T-helper 17 cell (primary cell): ENCODE results near the gene DLD. TPM values are rescaled to one million over a fixed set of nuclear protein-coding genes. Genes with fewer than 3 reads are reported as not detected.

ENCODE experiments used
- ATAC-seq: fragments of 150-1000 bp; cut with Tn5 transposase; 2 replicates; pipeline ENCODE4 v1.10.0; 2021; ENCODE audit warnings: mild to moderate bottlenecking, moderate library complexity
- DNase-seq, 3 donors: peaks; one replicate each; pipeline versions ENCODE4 v3.0.0 to v3.0.0-alpha.2; 2020 to 2021
- H3K9me3 ChIP-seq: one replicate; pipeline ENCODE4 v1.7.0; 2013; ENCODE audit warnings: low read length, mild to moderate bottlenecking; ENCODE audit not compliant: control insufficient read depth, poor library complexity, severe bottlenecking
- H3K27ac Mint-ChIP-seq: one replicate; pipeline ENCODE4 v1.8.0; 2022; ENCODE audit warnings: mild to moderate bottlenecking, moderate library complexity, mixed read lengths
- H3K27me3 Mint-ChIP-seq: one replicate; pipeline ENCODE4 v1.8.0; 2022; ENCODE audit warnings: mixed read lengths
- H3K36me3 Mint-ChIP-seq: one replicate; pipeline ENCODE4 v1.8.0; 2022; ENCODE audit warnings: low read depth, mixed read lengths
- H3K4me1 Mint-ChIP-seq: one replicate; pipeline ENCODE4 v1.8.0; 2022; ENCODE audit warnings: mild to moderate bottlenecking, mixed read lengths
- H3K4me3 Mint-ChIP-seq: one replicate; pipeline ENCODE4 v1.8.0; 2022; ENCODE audit warnings: mild to moderate bottlenecking, moderate library complexity, mixed read lengths
- total RNA-seq, 4 donors: library from RNA in 2 of 4; stranded (reverse) in 2 of 4; gene quantifications; one replicate each; pipeline ENCODE4 v1.2.3 and lab custom pipeline; 2022 to 2026

DLD gene
- total RNA-seq, 2 donors from 2014 or later, result 49.4 to 64.5 TPM

- H3K4me1 Mint-ChIP-seq, result peaks cover 2% of the 10 kb centered on the region
- H3K9me3 ChIP-seq, result no peaks in the 10 kb centered on the region
- H3K27ac Mint-ChIP-seq, result no peak overlapping the region
- ATAC-seq (no peak), DNase-seq (no peak)
- peaks cover 63% of the 10 kb centered on the region for H3K27me3 Mint-ChIP-seq
- H3K36me3 Mint-ChIP-seq, result peaks cover 4% of the 10 kb centered on the region
- no peak overlapping the region for H3K4me3 Mint-ChIP-seq
Observed at GRCh38 chr7:107961405-107961804, 70.4 kb downstream of the DLD start.

GRCh38 chr7:107962817-107963216 lies 71.8 kb downstream of the DLD start:
- Mint-ChIP-seq H3K27me3 (peaks cover 50% of the 10 kb centered on the region), H3K27ac (no peak overlapping the region), H3K4me3 (no peak overlapping the region), H3K4me1 (peaks cover 2% of the 10 kb centered on the region), H3K36me3 (peaks cover 3% of the 10 kb centered on the region)
- DNase-seq (no peak), ATAC-seq (no peak)
- no peaks in the 10 kb centered on the region for H3K9me3 ChIP-seq

- Mint-ChIP-seq H3K36me3 (peaks cover 2% of the 10 kb centered on the region), H3K27ac (no peak overlapping the region)
- no peak for ATAC-seq
Observed at GRCh38 chr7:107964510-107964909, 73.5 kb downstream of the DLD start.

GRCh38 chr7:107966711-107967110 lies 75.7 kb downstream of the DLD start:
- Mint-ChIP-seq H3K4me1 (peaks cover 3% of the 10 kb centered on the region), H3K36me3 (peaks cover 2% of the 10 kb centered on the region), H3K27ac (no peak overlapping the region), H3K4me3 (no peak overlapping the region), H3K27me3 (peaks cover 32% of the 10 kb centered on the region)
- no peak for DNase-seq
- no peak for ATAC-seq
- H3K9me3 ChIP-seq, result no peaks in the 10 kb centered on the region

More at GRCh38 chr7:107964510-107964909, 73.5 kb downstream of the DLD start:
- DNase-seq, result no peak
- H3K9me3 ChIP-seq, result no peaks in the 10 kb centered on the region
- H3K4me3 Mint-ChIP-seq, result no peak overlapping the region
- peaks cover 33% of the 10 kb centered on the region for H3K27me3 Mint-ChIP-seq
- peaks cover 2% of the 10 kb centered on the region for H3K4me1 Mint-ChIP-seq

- ATAC-seq, result no peak
- Mint-ChIP-seq H3K36me3 (peaks cover 2% of the 10 kb centered on the region), H3K4me3 (no peak overlapping the region), H3K27ac (no peak overlapping the region), H3K27me3 (peaks cover 28% of the 10 kb centered on the region), H3K4me1 (peaks cover 2% of the 10 kb centered on the region)
- no peak for DNase-seq
- no peaks in the 10 kb centered on the region for H3K9me3 ChIP-seq
Observed at GRCh38 chr7:107967420-107967819, 76.4 kb downstream of the DLD start.

- H3K27me3 Mint-ChIP-seq, result peaks cover 28% of the 10 kb centered on the region
- ATAC-seq, result no peak
Observed at GRCh38 chr7:107968449-107968848, 77.5 kb downstream of the DLD start.

GRCh38 chr7:107969856-107970255 lies 78.9 kb downstream of the DLD start:
- Mint-ChIP-seq H3K4me3 (no peak overlapping the region), H3K36me3 (peaks cover 2% of the 10 kb centered on the region), H3K27ac (no peak overlapping the region), H3K27me3 (peaks cover 30% of the 10 kb centered on the region), H3K4me1 (peaks cover 2% of the 10 kb centered on the region)
- H3K9me3 ChIP-seq, result no peaks in the 10 kb centered on the region
- DNase-seq (no peak), ATAC-seq (no peak)

More at GRCh38 chr7:107968449-107968848, 77.5 kb downstream of the DLD start:
- Mint-ChIP-seq H3K4me3 (no peak overlapping the region), H3K36me3 (peaks cover 2% of the 10 kb centered on the region), H3K4me1 (peaks cover 2% of the 10 kb centered on the region), H3K27ac (no peak overlapping the region)
- no peak for DNase-seq
- H3K9me3 ChIP-seq, result no peaks in the 10 kb centered on the region

Other genes starting within 250 kb of the DLD start
- under 1 TPM; 0.21 to 0.35 TPM for gene SLC26A4, start 230.4 kb upstream of the DLD start, total RNA-seq
- 10 to 100 TPM; 85.3 to 90.3 TPM for gene CBLL1, start 147.0 kb upstream of the DLD start, total RNA-seq
- not detected for gene SLC26A3, start 88.0 kb upstream of the DLD start, total RNA-seq
- gene LAMB1, start 112.0 kb downstream of the DLD start, total RNA-seq, result not detected
- not detected for gene LAMB4, start 239.2 kb downstream of the DLD start, total RNA-seq